Adipocyte (in vitro differentiated cells): ENCODE measurements around the gene TMEM132A.
A peak's percentile ranks its signal among the peaks of the same experiment; 100 is the strongest.

Experiments
- DNase-seq: peaks from one replicate; pipeline ENCODE4 v3.0.0-alpha.2; 2015; ENCODE audit warnings: low read depth
- H3K27me3 ChIP-seq: replicated peaks from 2 replicates; pipeline ENCODE4 v1.7.0; 2013; ENCODE audit warnings: mild to moderate bottlenecking, low read length, moderate library complexity; ENCODE audit not compliant: control insufficient read depth, insufficient read depth
- H3K36me3 ChIP-seq: 2 replicates; pipeline ENCODE4 v1.7.0; 2013; ENCODE audit warnings: low read length, mild to moderate bottlenecking, moderate library complexity; ENCODE audit not compliant: control insufficient read depth, insufficient read depth, severe bottlenecking
- H3K4me1 ChIP-seq: 2 replicates; pipeline ENCODE4 v1.7.0; 2013; ENCODE audit warnings: mild to moderate bottlenecking, low read length, moderate library complexity; ENCODE audit not compliant: control insufficient read depth, insufficient read depth
- H3K4me3 ChIP-seq: 2 replicates; pipeline ENCODE4 v1.7.0; 2013; ENCODE audit warnings: mild to moderate bottlenecking, low read length, moderate library complexity
- H3K9ac ChIP-seq: 2 replicates; pipeline ENCODE4 v1.7.0; 2013; ENCODE audit warnings: mild to moderate bottlenecking, low read length, moderate library complexity
- H3K9me3 ChIP-seq: 2 replicates; pipeline ENCODE4 v1.7.0; 2013; ENCODE audit warnings: mild to moderate bottlenecking, low read length, moderate library complexity; ENCODE audit not compliant: control insufficient read depth

TMEM132A gene

DNA sequence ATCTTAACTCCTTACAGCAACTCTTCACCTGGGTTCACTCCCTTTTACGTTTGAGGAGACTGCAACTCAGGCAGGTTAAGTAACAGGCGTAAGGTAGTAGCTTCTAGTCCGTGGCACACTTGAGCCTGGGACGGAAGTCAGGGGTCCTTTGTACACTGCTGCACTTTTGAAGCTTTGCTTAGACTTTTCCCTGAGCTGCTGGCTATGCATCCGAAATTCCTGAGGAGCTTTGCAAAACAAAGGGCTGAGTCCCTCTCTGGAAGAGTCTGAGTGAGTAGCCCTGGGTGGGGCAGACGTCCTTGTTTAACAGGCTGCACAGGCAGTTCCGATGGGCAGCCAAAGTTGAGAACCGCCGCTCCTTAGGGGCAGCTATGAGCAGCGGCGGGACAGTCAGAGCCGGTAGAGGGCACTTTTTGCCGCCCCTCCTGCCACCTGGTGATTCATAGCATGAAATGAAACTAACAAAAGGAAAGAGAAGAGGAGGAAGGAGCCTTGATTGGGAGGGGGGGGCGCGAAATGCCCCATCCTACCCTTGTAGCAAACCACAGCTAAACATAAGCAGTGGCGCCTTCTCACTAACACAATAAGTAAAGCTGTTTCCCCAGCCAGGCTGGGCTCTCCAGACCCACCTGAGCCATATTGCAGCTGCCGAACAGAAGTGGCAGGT lies 8.9 kb upstream of the TMEM132A start:
- peaks cover 6% of the 10 kb centered on the region for H3K36me3 ChIP-seq
- H3K9ac ChIP-seq: peak overlapping the region; percentile 94
- H3K9me3 ChIP-seq: no peaks in the 10 kb centered on the region
- peak; percentile 84 for DNase-seq
- H3K4me3 ChIP-seq: peak overlapping the region; percentile 87
- peaks cover 26% of the 10 kb centered on the region for H3K4me1 ChIP-seq
- no peaks in the 10 kb centered on the region for H3K27me3 ChIP-seq

DNA sequence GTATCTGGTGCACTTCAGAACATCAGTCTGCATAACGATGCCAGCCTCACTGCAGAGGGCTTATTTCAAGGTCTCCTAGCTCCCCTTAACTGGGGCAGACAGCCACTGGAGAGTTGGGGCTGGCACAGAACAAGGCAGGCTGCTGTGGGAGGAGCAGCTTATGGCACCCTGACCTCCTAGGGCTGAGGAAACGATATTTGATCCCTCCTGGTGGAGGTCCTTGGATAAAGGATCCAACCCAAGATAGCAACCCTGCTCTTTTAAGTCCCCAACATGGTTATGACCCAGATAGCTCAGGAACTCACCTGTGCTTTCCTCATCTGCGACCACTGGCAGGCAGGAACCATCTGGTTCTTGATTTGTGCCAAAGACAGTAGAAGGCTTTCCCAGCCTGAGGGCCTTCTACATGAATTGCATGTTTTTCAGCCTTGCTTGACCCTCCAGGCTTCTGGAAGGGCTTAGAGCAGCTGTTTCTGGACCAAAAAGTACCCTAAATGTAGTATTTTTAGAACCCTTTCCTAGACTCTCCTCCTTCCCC lies 7.5 kb upstream of the TMEM132A start:
- Histone ChIP-seq H3K36me3 (peaks cover 19% of the 10 kb centered on the region), H3K27me3 (no peaks in the 10 kb centered on the region), H3K4me1 (peaks cover 26% of the 10 kb centered on the region), H3K9me3 (no peaks in the 10 kb centered on the region), H3K4me3 (no peak overlapping the region), H3K9ac (no peak overlapping the region)
- no peak for DNase-seq

GRCh38 chr11:60917267-60917666 lies 7.0 kb upstream of the TMEM132A start:
- H3K4me3 ChIP-seq: no peak overlapping the region
- H3K4me1 ChIP-seq: peaks cover 26% of the 10 kb centered on the region
- no peak for DNase-seq
- no peaks in the 10 kb centered on the region for H3K27me3 ChIP-seq
- H3K9ac ChIP-seq: no peak overlapping the region
- H3K9me3 ChIP-seq: no peaks in the 10 kb centered on the region
- peaks cover 25% of the 10 kb centered on the region for H3K36me3 ChIP-seq

- no peak overlapping the region for H3K9ac ChIP-seq
- no peak for DNase-seq
- no peaks in the 10 kb centered on the region for H3K9me3 ChIP-seq
- H3K4me3 ChIP-seq: no peak overlapping the region
- no peaks in the 10 kb centered on the region for H3K27me3 ChIP-seq
- peaks cover 23% of the 10 kb centered on the region for H3K4me1 ChIP-seq
- H3K36me3 ChIP-seq: peaks cover 28% of the 10 kb centered on the region
Observed at GRCh38 chr11:60918251-60918938, 5.9 kb upstream of the TMEM132A start.

DNA sequence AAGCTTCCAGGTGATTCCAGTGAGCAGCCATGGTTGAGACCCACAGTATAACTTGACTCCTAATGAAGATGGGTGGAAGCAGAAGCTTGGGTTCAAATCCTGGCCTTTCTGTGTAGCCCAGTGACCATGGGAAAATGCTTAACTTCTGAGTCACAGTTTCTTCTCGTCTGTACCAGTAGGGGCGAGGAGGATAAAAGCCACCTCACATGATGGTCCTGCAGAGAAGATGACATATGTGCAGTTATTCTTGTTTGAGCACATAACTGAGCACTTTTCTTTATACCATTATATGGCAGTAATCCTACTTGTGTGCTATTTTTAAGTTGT lies 5.4 kb upstream of the TMEM132A start:
- H3K4me3 ChIP-seq: no peak overlapping the region
- H3K9me3 ChIP-seq: no peaks in the 10 kb centered on the region
- H3K9ac ChIP-seq: no peak overlapping the region
- H3K27me3 ChIP-seq: no peaks in the 10 kb centered on the region
- H3K36me3 ChIP-seq: peaks cover 28% of the 10 kb centered on the region
- peaks cover 24% of the 10 kb centered on the region for H3K4me1 ChIP-seq
- no peak for DNase-seq

GRCh38 chr11:60919320-60919719 lies 4.9 kb upstream of the TMEM132A start:
- Histone ChIP-seq H3K9me3 (no peaks in the 10 kb centered on the region), H3K36me3 (peaks cover 28% of the 10 kb centered on the region), H3K4me3 (no peak overlapping the region), H3K27me3 (no peaks in the 10 kb centered on the region), H3K4me1 (peaks cover 28% of the 10 kb centered on the region), H3K9ac (no peak overlapping the region)
- no peak for DNase-seq

DNA sequence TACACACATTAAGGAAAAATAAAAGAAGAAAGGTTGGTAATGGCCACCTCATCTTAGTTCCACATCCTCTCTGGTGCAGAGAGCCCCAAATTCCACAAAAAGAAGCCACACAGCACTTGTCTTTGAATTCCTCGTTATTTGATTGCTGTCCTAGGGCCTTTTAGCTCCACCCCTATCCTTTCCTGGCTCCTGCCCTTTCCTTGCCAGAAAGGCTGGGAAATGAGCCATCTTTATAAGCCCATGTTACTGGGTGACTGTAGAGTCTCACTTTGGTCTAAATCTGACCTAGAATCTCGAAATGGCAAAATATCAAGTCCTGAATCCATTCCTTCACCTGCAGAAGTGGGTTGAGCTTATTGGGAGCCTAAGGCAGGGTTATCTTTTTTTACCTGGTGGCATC lies 4.3 kb upstream of the TMEM132A start:
- DNase-seq: no peak
- Histone ChIP-seq H3K27me3 (peaks cover 4% of the 10 kb centered on the region), H3K4me3 (no peak overlapping the region), H3K9me3 (no peaks in the 10 kb centered on the region), H3K9ac (no peak overlapping the region), H3K4me1 (peaks cover 27% of the 10 kb centered on the region), H3K36me3 (peaks cover 28% of the 10 kb centered on the region)

- no peak overlapping the region for H3K4me3 ChIP-seq
- H3K9ac ChIP-seq: no peak overlapping the region
- H3K9me3 ChIP-seq: no peaks in the 10 kb centered on the region
- H3K4me1 ChIP-seq: peaks cover 17% of the 10 kb centered on the region
- no peak for DNase-seq
- H3K36me3 ChIP-seq: peaks cover 28% of the 10 kb centered on the region
- peaks cover 9% of the 10 kb centered on the region for H3K27me3 ChIP-seq
Observed at GRCh38 chr11:60921259-60921658, 3.0 kb upstream of the TMEM132A start.

DNA sequence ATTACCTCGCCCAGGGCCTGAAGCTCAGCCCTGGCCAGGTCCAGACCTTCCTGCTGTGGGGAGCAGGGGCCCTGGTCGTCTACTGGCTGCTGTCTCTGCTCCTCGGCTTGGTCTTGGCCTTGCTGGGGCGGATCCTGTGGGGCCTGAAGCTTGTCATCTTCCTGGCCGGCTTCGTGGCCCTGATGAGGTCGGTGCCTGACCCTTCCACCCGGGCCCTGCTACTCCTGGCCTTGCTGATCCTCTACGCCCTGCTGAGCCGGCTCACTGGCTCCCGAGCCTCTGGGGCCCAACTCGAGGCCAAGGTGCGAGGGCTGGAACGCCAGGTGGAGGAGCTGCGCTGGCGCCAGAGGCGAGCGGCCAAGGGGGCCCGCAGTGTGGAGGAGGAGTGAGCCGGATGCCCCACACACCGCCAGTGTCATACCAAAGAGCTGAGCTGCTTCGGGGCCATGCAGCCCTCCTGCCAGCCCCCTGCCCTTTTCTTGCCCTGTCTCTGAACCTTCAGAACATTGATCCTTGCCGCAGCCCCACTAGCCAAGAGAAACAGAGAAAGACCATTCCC lies 2.4 kb upstream of the TMEM132A start:
- H3K9ac ChIP-seq: no peak overlapping the region
- peaks cover 28% of the 10 kb centered on the region for H3K36me3 ChIP-seq
- DNase-seq: no peak
- no peak overlapping the region for H3K4me3 ChIP-seq
- no peaks in the 10 kb centered on the region for H3K9me3 ChIP-seq
- peaks cover 17% of the 10 kb centered on the region for H3K4me1 ChIP-seq
- peaks cover 9% of the 10 kb centered on the region for H3K27me3 ChIP-seq

DNA sequence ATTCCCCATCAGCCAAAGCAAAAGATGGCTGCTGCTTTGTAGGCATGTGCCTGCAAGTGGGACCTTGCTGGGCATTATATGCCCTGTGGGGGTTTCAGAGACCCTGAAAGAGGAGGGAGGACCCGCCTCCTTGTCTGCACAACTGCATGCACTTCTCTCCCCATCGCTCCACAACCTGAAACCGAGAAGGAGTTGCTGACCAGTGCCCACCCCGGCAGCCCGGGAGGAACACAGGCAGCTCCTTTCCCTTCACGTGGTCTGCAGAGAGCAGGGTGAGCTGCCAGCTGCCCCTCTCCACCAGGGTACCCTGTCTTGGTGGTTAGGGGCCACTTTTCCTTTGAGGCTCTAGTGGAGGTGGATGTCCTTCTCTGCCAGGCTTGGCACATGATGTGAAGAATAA lies 1.4 kb upstream of the TMEM132A start:
- peaks cover 9% of the 10 kb centered on the region for H3K27me3 ChIP-seq
- no peak overlapping the region for H3K4me3 ChIP-seq
- no peaks in the 10 kb centered on the region for H3K9me3 ChIP-seq
- peaks cover 17% of the 10 kb centered on the region for H3K4me1 ChIP-seq
- H3K36me3 ChIP-seq: peaks cover 28% of the 10 kb centered on the region
- DNase-seq: no peak
- no peak overlapping the region for H3K9ac ChIP-seq

DNA sequence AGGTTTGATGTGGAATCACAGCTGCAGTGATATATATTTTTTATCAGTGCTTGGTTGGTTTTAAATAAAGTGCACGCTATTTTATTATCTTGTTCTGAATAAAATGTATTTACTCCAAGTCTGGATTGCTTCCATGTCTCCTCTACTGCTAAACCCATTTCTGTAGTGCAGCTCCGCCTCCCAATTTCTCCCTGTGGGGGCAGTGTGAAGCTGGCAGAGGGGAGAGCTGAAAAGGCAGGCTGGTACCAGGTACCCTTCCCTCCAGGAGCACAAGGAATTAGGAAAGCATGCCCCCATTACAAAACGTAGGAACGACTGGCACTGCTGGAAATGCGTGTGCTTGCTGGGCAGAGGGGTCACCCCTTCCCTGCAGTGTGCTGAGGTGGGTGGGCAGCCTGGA lies 934 bp upstream of the TMEM132A start:
- DNase-seq: no peak
- Histone ChIP-seq H3K36me3 (peaks cover 28% of the 10 kb centered on the region), H3K9me3 (no peaks in the 10 kb centered on the region), H3K4me3 (no peak overlapping the region), H3K9ac (no peak overlapping the region), H3K27me3 (peaks cover 9% of the 10 kb centered on the region), H3K4me1 (peaks cover 17% of the 10 kb centered on the region)
